GM12872 (cell line): ENCODE results near the gene BDH1.

Source experiments
- TF ChIP-seq, protein P1 (sequence below): IDR thresholded peaks from 3 replicates; pipeline ENCODE4 v1.5.1; 2011; ENCODE audit warnings: low read depth, mild to moderate bottlenecking, low read length, moderate library complexity; ENCODE audit not compliant: insufficient read depth

BDH1 gene

DNA sequence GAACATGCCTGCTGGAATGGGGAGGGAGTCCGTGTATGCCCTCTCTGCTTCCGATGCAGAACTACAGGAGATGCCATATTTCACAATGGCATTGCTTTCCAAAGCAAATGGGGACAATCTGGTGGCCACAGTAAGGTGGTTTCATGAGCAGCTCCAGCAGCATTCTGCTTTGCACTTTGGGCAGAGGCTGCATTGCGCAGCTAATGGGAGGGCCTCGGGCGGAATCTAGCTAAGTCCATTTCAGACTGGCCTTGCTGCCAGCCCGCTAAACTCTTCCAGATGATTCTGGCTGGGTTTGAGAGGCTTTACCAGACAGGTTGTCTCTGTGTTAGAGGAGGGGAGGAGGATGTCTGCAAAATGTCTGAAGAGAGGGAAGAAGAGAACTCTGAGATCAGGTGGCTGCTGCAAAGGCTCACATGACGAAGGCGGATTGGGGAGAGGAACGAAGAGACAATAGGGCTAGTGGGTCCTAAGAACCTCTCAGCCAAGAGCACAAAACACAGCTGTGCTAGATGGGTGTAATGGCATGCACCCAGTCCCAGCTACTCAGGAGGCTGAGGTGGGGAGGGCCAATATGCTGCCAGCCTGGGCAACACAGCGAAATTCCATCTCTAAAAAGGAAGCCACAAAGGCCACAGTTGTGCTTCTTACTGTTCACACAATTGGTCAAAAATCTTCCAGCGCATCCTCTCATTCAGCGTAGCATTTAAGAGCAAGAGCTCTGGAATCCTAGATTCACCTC is 63.7 kb downstream of the BDH1 start:
- TF ChIP-seq, protein P1, sequence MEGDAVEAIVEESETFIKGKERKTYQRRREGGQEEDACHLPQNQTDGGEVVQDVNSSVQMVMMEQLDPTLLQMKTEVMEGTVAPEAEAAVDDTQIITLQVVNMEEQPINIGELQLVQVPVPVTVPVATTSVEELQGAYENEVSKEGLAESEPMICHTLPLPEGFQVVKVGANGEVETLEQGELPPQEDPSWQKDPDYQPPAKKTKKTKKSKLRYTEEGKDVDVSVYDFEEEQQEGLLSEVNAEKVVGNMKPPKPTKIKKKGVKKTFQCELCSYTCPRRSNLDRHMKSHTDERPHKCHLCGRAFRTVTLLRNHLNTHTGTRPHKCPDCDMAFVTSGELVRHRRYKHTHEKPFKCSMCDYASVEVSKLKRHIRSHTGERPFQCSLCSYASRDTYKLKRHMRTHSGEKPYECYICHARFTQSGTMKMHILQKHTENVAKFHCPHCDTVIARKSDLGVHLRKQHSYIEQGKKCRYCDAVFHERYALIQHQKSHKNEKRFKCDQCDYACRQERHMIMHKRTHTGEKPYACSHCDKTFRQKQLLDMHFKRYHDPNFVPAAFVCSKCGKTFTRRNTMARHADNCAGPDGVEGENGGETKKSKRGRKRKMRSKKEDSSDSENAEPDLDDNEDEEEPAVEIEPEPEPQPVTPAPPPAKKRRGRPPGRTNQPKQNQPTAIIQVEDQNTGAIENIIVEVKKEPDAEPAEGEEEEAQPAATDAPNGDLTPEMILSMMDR = no peak

- TF ChIP-seq, protein P1 = no peak
These were observed 64.3 kb downstream of the BDH1 start for GRCh38 chr3:197491478-197491877.

DNA sequence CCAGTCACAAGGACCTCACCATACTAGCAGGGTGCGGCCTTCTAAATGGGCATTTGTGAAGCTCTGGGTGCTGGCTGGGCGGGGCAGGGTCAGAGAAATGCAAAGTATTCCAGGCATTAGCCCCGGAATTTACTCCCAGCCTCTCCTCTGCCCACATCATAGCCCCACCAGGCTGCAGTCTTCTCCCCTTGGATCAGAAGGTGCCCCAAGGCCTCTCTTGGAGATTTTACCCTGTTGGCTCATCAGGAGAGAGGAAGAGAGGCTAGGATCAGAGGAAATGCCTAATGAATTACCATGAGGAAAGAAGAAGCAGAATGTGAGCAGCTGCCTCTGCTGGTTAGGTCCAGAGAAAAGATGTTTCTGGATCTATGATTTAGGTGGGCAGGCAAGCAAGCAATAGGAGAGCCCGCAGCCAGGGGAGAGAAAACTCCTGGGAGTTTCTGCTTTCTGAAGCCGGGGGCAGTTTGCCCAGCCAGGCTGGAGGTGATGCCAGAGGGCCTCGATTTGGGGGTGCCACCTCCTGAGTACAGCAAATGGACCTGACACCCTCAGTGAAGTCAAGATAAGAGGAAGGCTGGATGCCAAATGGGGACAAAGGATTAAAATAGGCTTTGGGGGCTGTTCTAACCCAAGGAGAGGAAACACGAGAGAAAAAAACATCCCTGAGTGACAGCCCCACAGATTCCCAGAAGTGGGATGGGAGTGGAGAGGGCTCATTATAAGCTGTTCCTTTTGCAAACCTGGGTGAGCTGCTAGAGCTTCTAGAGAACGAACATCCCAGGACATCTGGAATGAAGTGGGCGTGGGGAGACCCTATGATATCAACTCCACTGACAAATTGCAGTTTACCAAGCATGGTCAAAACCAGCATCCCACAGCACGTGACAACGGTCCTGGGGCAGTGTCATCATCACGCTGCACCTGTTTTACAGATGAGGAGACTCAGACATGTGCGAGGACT is 65.4 kb downstream of the BDH1 start:
- TF ChIP-seq, protein P1 = no peak

GRCh38 chr3:197487911-197488391 is 67.8 kb downstream of the BDH1 start:
- TF ChIP-seq, protein P1 = no peak

DNA sequence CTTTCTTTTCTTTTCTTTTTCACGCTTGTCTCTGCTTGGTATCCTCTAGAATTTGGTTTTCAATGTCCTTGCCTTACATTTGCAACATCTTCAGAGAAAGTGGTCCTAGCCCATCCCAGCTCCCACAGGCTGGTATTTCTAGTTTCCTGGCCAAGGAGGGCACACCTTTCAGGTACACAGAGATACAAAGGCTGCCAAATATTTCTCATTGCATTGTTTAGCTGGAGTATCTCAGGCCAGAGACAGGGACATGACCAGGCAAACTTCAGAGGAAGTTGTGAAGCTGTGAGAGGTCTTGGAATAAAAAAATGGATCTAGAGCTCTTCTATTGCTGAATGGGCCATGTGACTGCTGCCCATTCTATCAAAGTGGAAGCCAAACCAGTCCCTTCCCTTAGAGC is 68.9 kb downstream of the BDH1 start:
- TF ChIP-seq, protein P1 = no peak

- TF ChIP-seq, protein P1 = no peak
These were observed 70.6 kb downstream of the BDH1 start for GRCh38 chr3:197485143-197485542.

DNA sequence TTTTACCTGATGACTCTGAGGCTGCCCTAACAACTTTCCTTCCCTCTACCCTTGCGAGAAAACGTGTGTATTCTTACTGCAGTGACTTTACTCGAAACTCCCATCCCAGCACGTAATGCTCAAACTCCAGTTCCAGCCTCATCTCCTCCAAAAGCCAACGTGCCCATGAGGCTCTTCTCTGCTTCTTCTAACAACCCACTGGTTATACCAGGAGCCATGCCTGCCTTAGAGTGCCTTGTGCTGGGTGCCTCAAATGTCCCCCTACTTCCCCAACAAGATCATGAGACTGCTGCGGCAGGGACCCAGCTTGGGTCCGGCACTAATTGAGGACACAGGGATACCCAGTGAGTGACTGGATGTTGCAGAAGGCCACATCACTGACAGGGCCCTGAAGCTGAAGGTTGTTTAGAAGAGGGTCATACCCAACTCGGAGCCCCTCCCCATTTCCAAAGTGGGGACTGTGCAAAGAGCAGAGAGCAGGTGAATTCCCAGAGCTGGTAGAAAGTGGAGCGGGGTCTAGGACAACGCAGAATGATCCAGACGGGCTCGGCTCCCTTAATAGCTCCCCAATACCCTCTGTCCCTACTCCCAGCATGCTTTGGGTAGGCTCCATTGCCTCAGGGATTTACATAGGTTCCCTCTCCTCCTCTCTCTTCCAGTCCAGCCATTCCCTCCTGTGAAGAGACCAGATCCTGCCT is 71.4 kb downstream of the BDH1 start:
- TF ChIP-seq, protein P1 = no peak
